Body of pancreas (tissue), 4 donors: ENCODE data around the gene RINT1.

Source experiments
- POLR2A ChIP-seq, 3 donors: fragments of 450-650 bp; IDR thresholded peaks; one replicate each; pipeline ENCODE4 v1.6.1; 2016; ENCODE audit warnings: antibody characterized with exemption in 3 of 3, mild to moderate bottlenecking in 2 of 3
- TF ChIP-seq, protein P1 (sequence below), 7 experiments: fragments of 450-650 bp in 4 of 7; fragments of 200-600 bp in 3 of 7; sonication (generic) in 3 of 7; IDR thresholded peaks; one replicate each; pipeline ENCODE4 v1.5.1; 2016 to 2019; ENCODE audit warnings: antibody characterized with exemption in 7 of 7

DNA sequence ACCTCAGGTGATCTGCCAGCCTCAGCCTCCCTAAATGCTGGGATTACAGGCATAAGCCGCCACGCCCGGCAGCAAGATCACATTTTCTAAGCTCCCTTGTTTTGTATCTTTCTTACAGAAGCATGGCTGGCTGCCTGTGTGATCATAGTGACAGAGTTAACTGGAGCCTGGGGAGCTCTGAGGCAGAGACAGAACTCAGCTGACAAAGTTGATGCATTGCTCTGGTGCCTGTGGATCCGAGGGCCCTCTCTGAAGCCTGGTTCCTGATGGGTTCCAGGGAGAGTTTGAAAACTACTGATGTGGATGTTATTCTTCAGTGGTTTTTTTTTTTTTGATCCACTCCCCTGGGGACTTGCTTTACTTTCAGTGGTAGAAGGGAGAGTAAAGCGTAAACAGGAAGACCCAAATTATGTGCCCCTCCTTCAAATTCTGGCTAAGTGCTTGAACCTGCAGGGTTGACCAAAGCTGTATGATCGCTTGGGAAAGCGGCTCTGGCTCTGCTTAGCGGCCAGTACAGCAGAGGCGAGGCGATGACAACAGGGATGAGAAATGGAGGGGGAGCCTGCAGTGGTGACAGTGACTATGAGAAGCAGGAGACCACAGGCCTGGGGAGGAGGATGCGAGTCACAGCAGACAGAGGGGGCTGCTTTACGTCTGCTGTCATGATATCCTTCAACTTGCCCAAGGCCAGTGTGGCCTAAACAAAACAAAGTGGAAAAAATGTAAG, 56.1 kb downstream of the RINT1 start:
- TF ChIP-seq POLR2A (IDR thresholded peaks at IDR 0.05), result no peak
- TF ChIP-seq, protein P1, sequence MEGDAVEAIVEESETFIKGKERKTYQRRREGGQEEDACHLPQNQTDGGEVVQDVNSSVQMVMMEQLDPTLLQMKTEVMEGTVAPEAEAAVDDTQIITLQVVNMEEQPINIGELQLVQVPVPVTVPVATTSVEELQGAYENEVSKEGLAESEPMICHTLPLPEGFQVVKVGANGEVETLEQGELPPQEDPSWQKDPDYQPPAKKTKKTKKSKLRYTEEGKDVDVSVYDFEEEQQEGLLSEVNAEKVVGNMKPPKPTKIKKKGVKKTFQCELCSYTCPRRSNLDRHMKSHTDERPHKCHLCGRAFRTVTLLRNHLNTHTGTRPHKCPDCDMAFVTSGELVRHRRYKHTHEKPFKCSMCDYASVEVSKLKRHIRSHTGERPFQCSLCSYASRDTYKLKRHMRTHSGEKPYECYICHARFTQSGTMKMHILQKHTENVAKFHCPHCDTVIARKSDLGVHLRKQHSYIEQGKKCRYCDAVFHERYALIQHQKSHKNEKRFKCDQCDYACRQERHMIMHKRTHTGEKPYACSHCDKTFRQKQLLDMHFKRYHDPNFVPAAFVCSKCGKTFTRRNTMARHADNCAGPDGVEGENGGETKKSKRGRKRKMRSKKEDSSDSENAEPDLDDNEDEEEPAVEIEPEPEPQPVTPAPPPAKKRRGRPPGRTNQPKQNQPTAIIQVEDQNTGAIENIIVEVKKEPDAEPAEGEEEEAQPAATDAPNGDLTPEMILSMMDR (IDR thresholded peaks at IDR 0.05), result no peak
